Stomach (tissue), 4 donors: Measurements from ENCODE around the gene KRT12.

ENCODE experiments used
- POLR2A ChIP-seq, 4 donors: fragments of 450-650 bp; IDR thresholded peaks; one replicate each; pipeline ENCODE4 v1.6.1; 2016; ENCODE audit warnings: antibody characterized with exemption in 4 of 4, control low read depth in 2 of 4, mild to moderate bottlenecking in 1 of 4, moderate library complexity in 1 of 4
- POLR2AphosphoS5 ChIP-seq, 3 donors: sonication (generic); formaldehyde crosslinking; IDR thresholded peaks; one replicate each; pipeline ENCODE4 v1.6.1; 2016; ENCODE audit warnings: antibody characterized with exemption in 3 of 3
- TF ChIP-seq, protein P1 (sequence below), 7 experiments: fragments of 450-650 bp in 4 of 7; fragments of 200-600 bp in 3 of 7; sonication (generic) in 3 of 7; IDR thresholded peaks; one replicate each; pipeline ENCODE4 v1.5.1; 2016 to 2019; ENCODE audit warnings: antibody characterized with exemption in 7 of 7, control low read depth in 2 of 7, mild to moderate bottlenecking in 1 of 7

DNA sequence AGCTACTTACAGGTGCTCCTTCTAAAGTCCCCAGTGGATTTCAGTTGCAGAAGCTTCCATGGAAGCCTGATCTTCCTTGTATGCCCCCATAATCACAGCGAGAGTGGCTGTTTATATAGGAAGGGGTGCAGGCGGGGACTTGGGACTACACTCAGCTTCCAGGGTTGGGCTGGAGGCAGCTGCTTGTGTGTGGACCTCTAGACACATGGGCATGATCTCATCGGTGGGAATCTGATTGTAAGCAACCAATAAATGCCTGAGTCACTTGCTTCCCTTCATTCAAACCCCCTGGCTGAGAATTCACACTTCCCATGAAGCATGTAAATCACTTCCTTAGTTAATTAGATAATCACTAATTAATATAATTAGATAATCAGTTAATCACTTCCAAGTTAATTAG lies 19.1 kb upstream of the KRT12 start:
- TF ChIP-seq, protein P1, sequence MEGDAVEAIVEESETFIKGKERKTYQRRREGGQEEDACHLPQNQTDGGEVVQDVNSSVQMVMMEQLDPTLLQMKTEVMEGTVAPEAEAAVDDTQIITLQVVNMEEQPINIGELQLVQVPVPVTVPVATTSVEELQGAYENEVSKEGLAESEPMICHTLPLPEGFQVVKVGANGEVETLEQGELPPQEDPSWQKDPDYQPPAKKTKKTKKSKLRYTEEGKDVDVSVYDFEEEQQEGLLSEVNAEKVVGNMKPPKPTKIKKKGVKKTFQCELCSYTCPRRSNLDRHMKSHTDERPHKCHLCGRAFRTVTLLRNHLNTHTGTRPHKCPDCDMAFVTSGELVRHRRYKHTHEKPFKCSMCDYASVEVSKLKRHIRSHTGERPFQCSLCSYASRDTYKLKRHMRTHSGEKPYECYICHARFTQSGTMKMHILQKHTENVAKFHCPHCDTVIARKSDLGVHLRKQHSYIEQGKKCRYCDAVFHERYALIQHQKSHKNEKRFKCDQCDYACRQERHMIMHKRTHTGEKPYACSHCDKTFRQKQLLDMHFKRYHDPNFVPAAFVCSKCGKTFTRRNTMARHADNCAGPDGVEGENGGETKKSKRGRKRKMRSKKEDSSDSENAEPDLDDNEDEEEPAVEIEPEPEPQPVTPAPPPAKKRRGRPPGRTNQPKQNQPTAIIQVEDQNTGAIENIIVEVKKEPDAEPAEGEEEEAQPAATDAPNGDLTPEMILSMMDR (IDR thresholded peaks at IDR 0.05), result no peak
- TF ChIP-seq POLR2AphosphoS5 (IDR thresholded peaks at IDR 0.05), result no peak
- no peak for TF ChIP-seq POLR2A (IDR thresholded peaks at IDR 0.05)
